Cerebellar cortex (tissue), 1 donor: ENCODE results near the gene HDGFL2.
"Not testable (repeated sequence)": the region's sequence is repeated elsewhere in the genome, so short reads cannot be mapped to it uniquely, and the experiment has no call there.

Source experiments
- DNase-seq: peaks from one replicate; pipeline ENCODE4 v3.0.0-alpha.2; 2015; ENCODE audit warnings: low spot score

HDGFL2 gene

GRCh38 chr19:4516199-4516938 is 44.3 kb downstream of the HDGFL2 start:
- no peak for DNase-seq

- no peak for DNase-seq
Observed at GRCh38 chr19:4516939-4517300, 44.8 kb downstream of the HDGFL2 start.

- no peak for DNase-seq
Observed at GRCh38 chr19:4517451-4518057, 45.5 kb downstream of the HDGFL2 start.

GRCh38 chr19:4518345-4519171 is 46.5 kb downstream of the HDGFL2 start, which contains the start of gene PLIN4:
TSS of gene PLIN4 (minus strand) at chr19:4518486. CDS start at chr19:4518272, 214 bp downstream.
- DNase-seq = no peak

GRCh38 chr19:4519172-4519496 is 47.0 kb downstream of the HDGFL2 start:
- DNase-seq = no peak

- no peak for DNase-seq
Observed at GRCh38 chr19:4519521-4520277, 47.6 kb downstream of the HDGFL2 start.

GRCh38 chr19:4521170-4521887 is 49.2 kb downstream of the HDGFL2 start:
- no peak for DNase-seq

- no peak for DNase-seq
Observed at GRCh38 chr19:4521888-4522242, 49.8 kb downstream of the HDGFL2 start.

- no peak for DNase-seq
Observed at GRCh38 chr19:4522291-4523002, 50.4 kb downstream of the HDGFL2 start.

GRCh38 chr19:4523306-4524110 is 51.4 kb downstream of the HDGFL2 start:
- DNase-seq = no peak

GRCh38 chr19:4524808-4525562 is 52.9 kb downstream of the HDGFL2 start:
- peak; percentile 40 for DNase-seq

- no peak for DNase-seq
Observed at GRCh38 chr19:4525563-4526002, 53.5 kb downstream of the HDGFL2 start.

GRCh38 chr19:4527377-4527776 is 55.3 kb downstream of the HDGFL2 start:
- not testable (repeated sequence) for DNase-seq

- no peak for DNase-seq
Observed at GRCh38 chr19:4528843-4529242, 56.7 kb downstream of the HDGFL2 start.

GRCh38 chr19:4529924-4530522 is 57.9 kb downstream of the HDGFL2 start:
- no peak for DNase-seq

GRCh38 chr19:4531562-4532165 is 59.6 kb downstream of the HDGFL2 start:
- no peak for DNase-seq

- DNase-seq = no peak
Observed at GRCh38 chr19:4533334-4533733, 61.2 kb downstream of the HDGFL2 start.

- no peak for DNase-seq
Observed at GRCh38 chr19:4533835-4534424, 61.8 kb downstream of the HDGFL2 start.
